Measurements from ENCODE around the gene SMPX. TPM values are rescaled to one million over a fixed set of nuclear protein-coding genes. Genes with fewer than 3 reads are reported as not detected.

SMPX gene
- total RNA-seq, 1 donor from 2014 or later: not detected

- Histone ChIP-seq H3K27me3 (ENCODE audit: control insufficient read depth, insufficient read depth, low read length) (no peaks in the 10 kb centered on the region), H3K4me3 (ENCODE audit: low read depth, low read length) (no peak overlapping the region), H3K36me3 (ENCODE audit: control insufficient read depth, insufficient read depth, low read length) (no peaks in the 10 kb centered on the region)
- FAIRE-seq: no peak
- TF ChIP-seq, protein P1, sequence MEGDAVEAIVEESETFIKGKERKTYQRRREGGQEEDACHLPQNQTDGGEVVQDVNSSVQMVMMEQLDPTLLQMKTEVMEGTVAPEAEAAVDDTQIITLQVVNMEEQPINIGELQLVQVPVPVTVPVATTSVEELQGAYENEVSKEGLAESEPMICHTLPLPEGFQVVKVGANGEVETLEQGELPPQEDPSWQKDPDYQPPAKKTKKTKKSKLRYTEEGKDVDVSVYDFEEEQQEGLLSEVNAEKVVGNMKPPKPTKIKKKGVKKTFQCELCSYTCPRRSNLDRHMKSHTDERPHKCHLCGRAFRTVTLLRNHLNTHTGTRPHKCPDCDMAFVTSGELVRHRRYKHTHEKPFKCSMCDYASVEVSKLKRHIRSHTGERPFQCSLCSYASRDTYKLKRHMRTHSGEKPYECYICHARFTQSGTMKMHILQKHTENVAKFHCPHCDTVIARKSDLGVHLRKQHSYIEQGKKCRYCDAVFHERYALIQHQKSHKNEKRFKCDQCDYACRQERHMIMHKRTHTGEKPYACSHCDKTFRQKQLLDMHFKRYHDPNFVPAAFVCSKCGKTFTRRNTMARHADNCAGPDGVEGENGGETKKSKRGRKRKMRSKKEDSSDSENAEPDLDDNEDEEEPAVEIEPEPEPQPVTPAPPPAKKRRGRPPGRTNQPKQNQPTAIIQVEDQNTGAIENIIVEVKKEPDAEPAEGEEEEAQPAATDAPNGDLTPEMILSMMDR (IDR thresholded peaks at IDR 0.05; ENCODE audit: insufficient read depth, low read length, severe bottlenecking): no peak
- no peak for DNase-seq (ENCODE audit: low read depth)
These were observed 15.8 kb downstream of the SMPX start for GRCh38 chrX:21741869-21742701.

DNA sequence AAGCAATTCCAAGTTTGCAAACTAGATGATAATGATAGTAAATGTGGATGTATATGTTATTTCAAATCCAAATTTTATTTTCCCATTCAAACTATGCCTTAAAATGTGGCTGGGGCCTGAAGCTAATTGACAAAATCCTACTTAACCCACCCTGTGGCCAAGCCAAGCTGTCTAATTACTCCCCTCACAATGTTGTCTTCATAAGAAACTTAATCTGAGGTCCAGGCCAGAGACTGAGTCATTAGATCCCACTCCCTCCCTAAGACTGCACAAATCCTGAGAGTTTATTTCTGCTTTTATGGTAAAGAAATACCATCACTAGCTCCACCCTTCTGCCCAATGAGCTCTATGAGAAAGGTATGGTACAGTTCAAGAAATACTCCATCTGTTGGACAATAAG is 16.6 kb downstream of the SMPX start:
- H3K27me3 ChIP-seq (ENCODE audit: control insufficient read depth, insufficient read depth, low read length): no peaks in the 10 kb centered on the region
- TF ChIP-seq, protein P1 (IDR thresholded peaks at IDR 0.05; ENCODE audit: insufficient read depth, low read length, severe bottlenecking): no peak
- H3K4me3 ChIP-seq (ENCODE audit: low read depth, low read length): no peak overlapping the region
- DNase-seq (ENCODE audit: low read depth) (no peak), FAIRE-seq (no peak)
- no peaks in the 10 kb centered on the region for H3K36me3 ChIP-seq (ENCODE audit: control insufficient read depth, insufficient read depth, low read length)

GRCh38 chrX:21740329-21741274 is 17.3 kb downstream of the SMPX start:
- Histone ChIP-seq H3K27me3 (ENCODE audit: control insufficient read depth, insufficient read depth, low read length) (no peaks in the 10 kb centered on the region), H3K4me3 (ENCODE audit: low read depth, low read length) (no peak overlapping the region), H3K36me3 (ENCODE audit: control insufficient read depth, insufficient read depth, low read length) (no peaks in the 10 kb centered on the region)
- TF ChIP-seq, protein P1 (IDR thresholded peaks at IDR 0.05; ENCODE audit: insufficient read depth, low read length, severe bottlenecking): no peak
- FAIRE-seq (no peak), DNase-seq (ENCODE audit: low read depth) (no peak)

DNA sequence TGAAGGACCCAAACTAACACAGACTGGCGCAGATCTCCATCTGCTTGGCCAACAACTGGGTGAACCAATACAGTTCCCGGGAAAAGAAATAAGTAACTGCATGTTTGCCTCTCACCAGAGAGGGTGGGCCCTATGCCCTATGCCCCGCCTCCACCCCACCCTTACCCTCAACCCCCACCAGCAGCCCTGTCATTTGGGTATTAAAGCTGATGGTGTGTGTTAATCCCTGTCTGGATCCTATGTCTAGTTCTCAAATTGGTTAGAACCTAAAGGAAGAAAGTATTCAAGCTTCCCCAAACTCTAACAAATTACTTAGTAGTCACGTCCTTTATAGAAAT is 19.0 kb downstream of the SMPX start:
- DNase-seq (ENCODE audit: low read depth): no peak
- no peaks in the 10 kb centered on the region for H3K27me3 ChIP-seq (ENCODE audit: control insufficient read depth, insufficient read depth, low read length)
- H3K4me3 ChIP-seq (ENCODE audit: low read depth, low read length): no peak overlapping the region
- TF ChIP-seq, protein P1 (IDR thresholded peaks at IDR 0.05; ENCODE audit: insufficient read depth, low read length, severe bottlenecking): no peak
- no peaks in the 10 kb centered on the region for H3K36me3 ChIP-seq (ENCODE audit: control insufficient read depth, insufficient read depth, low read length)
- FAIRE-seq: no peak

GRCh38 chrX:21738210-21738949 is 19.5 kb downstream of the SMPX start:
- TF ChIP-seq, protein P1 (IDR thresholded peaks at IDR 0.05; ENCODE audit: insufficient read depth, low read length, severe bottlenecking): no peak
- DNase-seq (ENCODE audit: low read depth) (peak; percentile 20), FAIRE-seq (no peak)
- Histone ChIP-seq H3K27me3 (ENCODE audit: control insufficient read depth, insufficient read depth, low read length) (no peaks in the 10 kb centered on the region), H3K4me3 (ENCODE audit: low read depth, low read length) (no peak overlapping the region), H3K36me3 (ENCODE audit: control insufficient read depth, insufficient read depth, low read length) (no peaks in the 10 kb centered on the region)

Measured in bronchial epithelial cell (primary cell).